ENCODE results near the gene C6orf62.

- no peak for TF ChIP-seq CTCF (IDR thresholded peaks at IDR 0.05)
- no peak for TF ChIP-seq POLR2A (IDR thresholded peaks at IDR 0.05)
Observed at GRCh38 chr6:24666097-24666640, 52.8 kb downstream of the C6orf62 start.
